Activated CD8-positive, alpha-beta T cell treated with anti-CD3 and anti-CD28 coated beads for 36 hours (primary cell): ENCODE measurements around the gene TTC38. TPM values are rescaled to one million over a fixed set of nuclear protein-coding genes. Genes with fewer than 3 reads are reported as not detected.

ENCODE experiments used
- ATAC-seq: fragments of 200-7000 bp; cut with Tn5 transposase; one replicate; pipeline ENCODE4 v1.10.0; 2021; ENCODE audit warnings: mild to moderate bottlenecking, moderate library complexity
- CTCF ChIA-PET: fragments of 350-600 bp; sonication (Branson Sonifier 250); formaldehyde crosslinking; loops from one replicate; lab custom pipeline; 2021; ENCODE audit warnings: antibody characterized with exemption; lab: Charles Lee
- POLR2A ChIA-PET: fragments of 350-600 bp; sonication (Branson Sonifier 250); formaldehyde crosslinking; loops from one replicate; lab custom pipeline; 2021; ENCODE audit warnings: antibody characterized with exemption; lab: Charles Lee
- DNase-seq: peaks from one replicate; pipeline ENCODE4 v3.0.0-alpha.2; 2020
- H3K27ac Mint-ChIP-seq: one replicate; pipeline ENCODE4 v1.8.0; 2021; ENCODE audit warnings: mild to moderate bottlenecking, mixed read lengths
- H3K27me3 Mint-ChIP-seq: one replicate; pipeline ENCODE4 v1.8.0; 2021; ENCODE audit warnings: mixed read lengths
- H3K36me3 Mint-ChIP-seq: one replicate; pipeline ENCODE4 v1.8.0; 2021; ENCODE audit warnings: low read depth, mixed read lengths
- H3K4me1 Mint-ChIP-seq: one replicate; pipeline ENCODE4 v1.8.0; 2021; ENCODE audit warnings: low read depth, mixed read lengths
- H3K4me3 Mint-ChIP-seq: one replicate; pipeline ENCODE4 v1.8.0; 2021; ENCODE audit warnings: mild to moderate bottlenecking, moderate library complexity, mixed read lengths
- H3K9me3 Mint-ChIP-seq: one replicate; pipeline ENCODE4 v1.8.0; 2021; ENCODE audit warnings: mixed read lengths
- CTCF ChIP-seq: fragments of 200-600 bp; IDR thresholded peaks from one replicate; pipeline ENCODE4 v1.8.0; 2022; ENCODE audit warnings: antibody characterized with exemption, mild to moderate bottlenecking
- intact Hi-C: fragments of 100-400 bp; cut with micrococcal nuclease; formaldehyde crosslinking; loops from one replicate; pipeline ENCODE4 v1.10.0; 2022
- total RNA-seq, 2 experiments: library from RNA; stranded (reverse); gene quantifications; one replicate each; pipeline ENCODE4 v1.2.3, GENCODE V29; 2021

The TTC38 gene
- total RNA-seq, 2 experiments from 2014 or later: 9.0 to 11.9 TPM

- ChIA-PET CTCF (interaction anchor here (0.9 to 1.6 kb wide), 2 partner anchors 8 to 23 kb away, joined by 3 to 5 read pairs; no protein-coding TSS in a partner anchor), POLR2A (interaction anchor here (1.1 kb wide), 1 partner anchor 27 kb away, joined by 3 read pairs; no protein-coding TSS in a partner anchor)
- no peak for ATAC-seq
- peaks cover 13% of the 10 kb centered on the region for H3K27me3 Mint-ChIP-seq
- intact Hi-C loops: no loop called here
- H3K4me3 Mint-ChIP-seq: no peak overlapping the region
- no peaks in the 10 kb centered on the region for H3K36me3 Mint-ChIP-seq
- H3K4me1 Mint-ChIP-seq: peaks cover 11% of the 10 kb centered on the region
- no peaks in the 10 kb centered on the region for H3K9me3 Mint-ChIP-seq
- TF ChIP-seq CTCF: no peak
- no peak overlapping the region for H3K27ac Mint-ChIP-seq
- no peak for DNase-seq
These were observed 1.8 kb downstream of the TTC38 start for GRCh38 chr22:46269564-46269963.

GRCh38 chr22:46272196-46272595 lies 4.4 kb downstream of the TTC38 start:
- intact Hi-C loops: no loop called here
- Mint-ChIP-seq H3K9me3 (peaks cover 2% of the 10 kb centered on the region), H3K27me3 (no peaks in the 10 kb centered on the region), H3K4me1 (peaks cover 13% of the 10 kb centered on the region), H3K36me3 (peaks cover 5% of the 10 kb centered on the region), H3K4me3 (no peak overlapping the region), H3K27ac (no peak overlapping the region)
- ChIA-PET CTCF (no interaction called here), POLR2A (no interaction called here)
- ATAC-seq (no peak), DNase-seq (no peak)
- TF ChIP-seq CTCF: no peak

GRCh38 chr22:46272762-46273431 lies 5.1 kb downstream of the TTC38 start:
- peaks cover 8% of the 10 kb centered on the region for H3K4me1 Mint-ChIP-seq
- no peaks in the 10 kb centered on the region for H3K27me3 Mint-ChIP-seq
- intact Hi-C loops: no loop called here
- H3K4me3 Mint-ChIP-seq: no peak overlapping the region
- DNase-seq (no peak), ATAC-seq (no peak)
- H3K27ac Mint-ChIP-seq: no peak overlapping the region
- no peak for TF ChIP-seq CTCF
- POLR2A ChIA-PET: no interaction called here
- CTCF ChIA-PET: no interaction called here
- H3K36me3 Mint-ChIP-seq: peaks cover 5% of the 10 kb centered on the region
- H3K9me3 Mint-ChIP-seq: peaks cover 2% of the 10 kb centered on the region

GRCh38 chr22:46273432-46274148 lies 5.8 kb downstream of the TTC38 start:
- ChIA-PET CTCF (no interaction called here), POLR2A (no interaction called here)
- Mint-ChIP-seq H3K27ac (no peak overlapping the region), H3K4me3 (no peak overlapping the region), H3K9me3 (peaks cover 2% of the 10 kb centered on the region), H3K36me3 (peaks cover 7% of the 10 kb centered on the region), H3K27me3 (no peaks in the 10 kb centered on the region), H3K4me1 (peaks cover 5% of the 10 kb centered on the region)
- DNase-seq (no peak), ATAC-seq (no peak)
- intact Hi-C loops: no loop called here
- no peak for TF ChIP-seq CTCF

GRCh38 chr22:46274381-46274780 lies 6.6 kb downstream of the TTC38 start:
- TF ChIP-seq CTCF: no peak
- ChIA-PET CTCF (no interaction called here), POLR2A (no interaction called here)
- DNase-seq (no peak), ATAC-seq (no peak)
- Mint-ChIP-seq H3K27me3 (no peaks in the 10 kb centered on the region), H3K4me1 (peaks cover 3% of the 10 kb centered on the region), H3K9me3 (peaks cover 2% of the 10 kb centered on the region), H3K36me3 (peaks cover 7% of the 10 kb centered on the region), H3K4me3 (no peak overlapping the region), H3K27ac (no peak overlapping the region)
- intact Hi-C loops: no loop called here
